Astrocyte of the spinal cord (primary cell): ENCODE data around the gene ZFAND3.

ENCODE experiments used
- DNase-seq: peaks from one replicate; pipeline ENCODE4 v3.0.0; 2011; ENCODE audit warnings: low read depth, low spot score
- H3K4me3 ChIP-seq: 2 replicates; pipeline ENCODE4 v1.5.1; 2011; ENCODE audit warnings: low read depth, mild to moderate bottlenecking, low read length, moderate library complexity
- in situ Hi-C: cut with HindIII; loops from 2 replicates; pipeline ENCODE4 v1.10.0; 2017; ENCODE audit warnings: low sequenced_read_pairs
- TF ChIP-seq, protein P1 (sequence below): IDR thresholded peaks from 2 replicates; pipeline ENCODE4 v1.5.1; 2012; ENCODE audit warnings: low read depth, mild to moderate bottlenecking, low read length, inconsistent platforms

The ZFAND3 gene

DNA sequence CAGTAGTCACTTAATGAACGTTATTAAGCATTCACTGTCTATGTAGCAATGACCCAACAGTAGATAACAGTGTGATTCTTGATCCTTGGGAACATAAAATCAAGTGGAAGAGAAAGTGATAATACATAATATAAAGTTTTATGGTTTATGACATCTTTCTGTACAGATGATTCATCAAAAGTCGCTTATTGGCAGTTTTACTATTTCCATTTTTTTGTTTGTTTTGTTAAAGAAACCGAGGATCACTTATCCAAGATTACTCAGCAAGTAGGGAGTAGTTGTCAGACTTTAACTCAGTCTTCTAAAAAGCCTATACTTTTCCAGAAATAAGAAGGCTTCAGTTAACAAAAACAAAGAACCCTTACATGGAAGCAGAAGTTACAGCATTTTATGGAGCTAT lies 260.8 kb downstream of the ZFAND3 start:
- in situ Hi-C loops, result no loop called here
- no peak overlapping the region for H3K4me3 ChIP-seq
- peak; percentile 41 for DNase-seq
- TF ChIP-seq, protein P1, sequence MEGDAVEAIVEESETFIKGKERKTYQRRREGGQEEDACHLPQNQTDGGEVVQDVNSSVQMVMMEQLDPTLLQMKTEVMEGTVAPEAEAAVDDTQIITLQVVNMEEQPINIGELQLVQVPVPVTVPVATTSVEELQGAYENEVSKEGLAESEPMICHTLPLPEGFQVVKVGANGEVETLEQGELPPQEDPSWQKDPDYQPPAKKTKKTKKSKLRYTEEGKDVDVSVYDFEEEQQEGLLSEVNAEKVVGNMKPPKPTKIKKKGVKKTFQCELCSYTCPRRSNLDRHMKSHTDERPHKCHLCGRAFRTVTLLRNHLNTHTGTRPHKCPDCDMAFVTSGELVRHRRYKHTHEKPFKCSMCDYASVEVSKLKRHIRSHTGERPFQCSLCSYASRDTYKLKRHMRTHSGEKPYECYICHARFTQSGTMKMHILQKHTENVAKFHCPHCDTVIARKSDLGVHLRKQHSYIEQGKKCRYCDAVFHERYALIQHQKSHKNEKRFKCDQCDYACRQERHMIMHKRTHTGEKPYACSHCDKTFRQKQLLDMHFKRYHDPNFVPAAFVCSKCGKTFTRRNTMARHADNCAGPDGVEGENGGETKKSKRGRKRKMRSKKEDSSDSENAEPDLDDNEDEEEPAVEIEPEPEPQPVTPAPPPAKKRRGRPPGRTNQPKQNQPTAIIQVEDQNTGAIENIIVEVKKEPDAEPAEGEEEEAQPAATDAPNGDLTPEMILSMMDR, result no peak

- DNase-seq, result no peak
- in situ Hi-C loops, result no loop called here
- H3K4me3 ChIP-seq, result no peak overlapping the region
- TF ChIP-seq, protein P1, result no peak
These were observed 261.4 kb downstream of the ZFAND3 start for GRCh38 chr6:38080889-38081288.

DNA sequence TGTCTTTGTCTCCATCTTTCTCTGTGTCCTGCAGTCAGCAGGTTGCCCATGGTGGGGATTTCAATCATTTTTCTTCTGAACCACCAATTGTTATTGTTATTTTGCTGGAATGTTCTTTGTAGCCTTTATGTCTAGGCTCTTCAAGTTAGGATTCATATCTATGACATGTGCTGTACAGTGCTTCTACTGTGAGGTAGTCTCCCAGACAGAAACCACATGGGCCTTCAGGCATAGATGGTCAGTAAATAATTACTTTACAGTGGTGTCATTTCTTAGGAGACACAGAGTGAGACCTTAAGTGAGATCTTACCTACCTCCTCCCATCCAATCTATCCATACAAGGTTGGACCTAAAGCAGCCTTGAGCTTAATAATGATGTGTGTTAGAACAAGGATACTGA lies 265.5 kb downstream of the ZFAND3 start:
- no peak for DNase-seq
- in situ Hi-C loops, result no loop called here
- H3K4me3 ChIP-seq, result no peak overlapping the region
- TF ChIP-seq, protein P1, result no peak

- H3K4me3 ChIP-seq, result no peak overlapping the region
- no peak for DNase-seq
- TF ChIP-seq, protein P1, result no peak
- in situ Hi-C loops, result no loop called here
These were observed 266.8 kb downstream of the ZFAND3 start for GRCh38 chr6:38086346-38086745.

- no peak overlapping the region for H3K4me3 ChIP-seq
- in situ Hi-C loops, result no loop called here
- TF ChIP-seq, protein P1, result no peak
- no peak for DNase-seq
These were observed 268.5 kb downstream of the ZFAND3 start for GRCh38 chr6:38088010-38088409.

- in situ Hi-C loops, result no loop called here
- DNase-seq, result no peak
- no peak overlapping the region for H3K4me3 ChIP-seq
- TF ChIP-seq, protein P1, result no peak
These were observed 269.3 kb downstream of the ZFAND3 start for GRCh38 chr6:38088829-38089228.

DNA sequence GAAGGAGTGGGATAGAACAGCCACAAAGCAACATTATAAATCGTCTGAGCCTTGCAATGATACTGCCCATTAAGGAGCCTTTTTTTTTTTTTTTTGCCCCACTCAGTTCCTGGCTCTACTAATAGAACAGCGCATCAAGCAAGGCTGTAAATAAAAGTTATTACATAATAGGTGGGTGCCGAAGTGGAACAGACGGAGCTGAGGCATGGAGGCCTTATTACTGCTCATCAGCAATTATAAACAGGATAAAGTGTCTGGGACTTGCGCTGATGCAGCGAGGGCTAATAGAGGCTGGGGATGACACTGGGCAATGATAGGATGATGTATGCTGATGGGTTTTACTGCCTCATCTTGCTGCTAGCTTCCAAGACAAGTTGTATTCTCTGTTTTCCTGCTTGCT lies 272.1 kb downstream of the ZFAND3 start:
- DNase-seq, result no peak
- in situ Hi-C loops, result no loop called here
- H3K4me3 ChIP-seq, result no peak overlapping the region
- TF ChIP-seq, protein P1, result no peak
